HG02884 (cell line): Measurements from ENCODE around the gene RITA1.
A peak's percentile ranks its signal among the peaks of the same experiment; 100 is the strongest.

Experiments
- ATAC-seq: cut with Tn5 transposase; IDR thresholded peaks from one replicate; pipeline ENCODE4 v1.9.1; 2021; ENCODE audit warnings: mild to moderate bottlenecking, moderate library complexity; ENCODE audit not compliant: unreplicated experiment

Gene RITA1

GRCh38 chr12:113173081-113173698 lies 12.3 kb upstream of the RITA1 start:
- peak; percentile 58 for ATAC-seq

GRCh38 chr12:113174461-113175384 lies 10.8 kb upstream of the RITA1 start:
- ATAC-seq: no peak

GRCh38 chr12:113179023-113179422 lies 6.5 kb upstream of the RITA1 start:
- ATAC-seq: no peak

- no peak for ATAC-seq
These were observed 5.2 kb upstream of the RITA1 start for GRCh38 chr12:113180333-113180732.

- no peak for ATAC-seq
These were observed 3.5 kb upstream of the RITA1 start for GRCh38 chr12:113181975-113182374.

GRCh38 chr12:113183030-113183589 lies 2.4 kb upstream of the RITA1 start:
- ATAC-seq: no peak

GRCh38 chr12:113184098-113184899 lies 1.2 kb upstream of the RITA1 start:
- ATAC-seq: peak; percentile 41

GRCh38 chr12:113184900-113185179 lies 681 bp upstream of the RITA1 start:
- ATAC-seq: peak; percentile 79

GRCh38 chr12:113186033-113186365 lies 478 bp downstream of the RITA1 start:
- ATAC-seq: no peak

GRCh38 chr12:113186666-113187325 lies 1.3 kb downstream of the RITA1 start:
- ATAC-seq: no peak

- no peak for ATAC-seq
These were observed 3.8 kb downstream of the RITA1 start for GRCh38 chr12:113189361-113189760.

GRCh38 chr12:113190761-113191160 lies 5.2 kb downstream of the RITA1 start:
- no peak for ATAC-seq

- no peak for ATAC-seq
These were observed 5.7 kb downstream of the RITA1 start for GRCh38 chr12:113191227-113191626.

- no peak for ATAC-seq
These were observed 9.5 kb downstream of the RITA1 start for GRCh38 chr12:113194971-113195391.

GRCh38 chr12:113195598-113195997 lies 10.1 kb downstream of the RITA1 start:
- no peak for ATAC-seq

GRCh38 chr12:113196582-113196981 lies 11.1 kb downstream of the RITA1 start:
- ATAC-seq: no peak

- no peak for ATAC-seq
These were observed 11.5 kb downstream of the RITA1 start for GRCh38 chr12:113196990-113197389.

- no peak for ATAC-seq
These were observed 12.1 kb downstream of the RITA1 start for GRCh38 chr12:113197518-113198077.

GRCh38 chr12:113198296-113198695 lies 12.8 kb downstream of the RITA1 start:
- no peak for ATAC-seq

- no peak for ATAC-seq
These were observed 14.7 kb downstream of the RITA1 start for GRCh38 chr12:113200021-113200797.
